ENCODE data around the gene PLXNA1. TPM values are rescaled to one million over a fixed set of nuclear protein-coding genes. Genes with fewer than 3 reads are reported as not detected.

The PLXNA1 gene
- total RNA-seq, 1 donor from 2014 or later, result 41.5 TPM

DNA sequence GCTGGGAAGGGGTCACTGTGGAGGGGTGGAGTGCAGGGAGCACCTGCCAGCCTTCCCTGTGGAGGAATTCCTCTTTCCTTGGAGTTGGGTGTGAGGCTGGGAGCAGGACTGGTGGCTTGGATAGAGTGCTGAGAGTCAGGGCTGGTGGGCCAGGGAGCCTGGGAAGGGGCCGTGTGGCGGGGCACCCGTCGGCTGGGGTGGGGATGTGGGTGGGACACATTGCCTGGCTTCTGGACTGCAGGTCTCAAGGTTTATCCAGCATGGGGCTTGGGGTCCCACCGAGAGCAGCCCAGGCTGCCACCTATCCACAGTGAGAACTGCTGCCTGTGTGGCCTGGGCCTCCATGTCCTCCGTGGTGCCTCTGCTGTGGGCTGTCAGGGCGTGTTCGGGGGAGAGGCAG is 4.7 kb downstream of the PLXNA1 start:
- no peak for DNase-seq (ENCODE audit: low spot score)

DNA sequence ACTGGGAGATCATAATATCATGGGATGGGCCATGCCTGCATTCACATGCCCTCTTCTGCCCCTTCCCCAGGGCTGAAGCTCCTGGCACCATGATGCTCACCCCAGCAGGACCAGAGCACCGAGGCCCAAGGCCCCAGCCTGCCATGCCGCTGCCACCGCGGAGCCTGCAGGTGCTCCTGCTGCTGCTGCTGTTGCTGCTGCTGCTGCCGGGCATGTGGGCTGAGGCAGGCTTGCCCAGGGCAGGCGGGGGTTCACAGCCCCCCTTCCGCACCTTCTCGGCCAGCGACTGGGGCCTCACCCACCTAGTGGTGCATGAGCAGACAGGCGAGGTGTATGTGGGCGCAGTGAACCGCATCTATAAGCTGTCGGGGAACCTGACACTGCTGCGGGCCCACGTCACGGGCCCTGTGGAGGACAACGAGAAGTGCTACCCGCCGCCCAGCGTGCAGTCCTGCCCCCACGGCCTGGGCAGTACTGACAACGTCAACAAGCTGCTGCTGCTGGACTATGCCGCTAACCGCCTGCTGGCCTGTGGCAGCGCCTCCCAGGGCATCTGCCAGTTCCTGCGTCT is 5.6 kb downstream of the PLXNA1 start:
- DNase-seq (ENCODE audit: low spot score), result no peak

- no peak for DNase-seq (ENCODE audit: low spot score)
These were observed 6.6 kb downstream of the PLXNA1 start for GRCh38 chr3:126989316-126990023.

- no peak for DNase-seq (ENCODE audit: low spot score)
These were observed 7.2 kb downstream of the PLXNA1 start for GRCh38 chr3:126990024-126990700.

DNA sequence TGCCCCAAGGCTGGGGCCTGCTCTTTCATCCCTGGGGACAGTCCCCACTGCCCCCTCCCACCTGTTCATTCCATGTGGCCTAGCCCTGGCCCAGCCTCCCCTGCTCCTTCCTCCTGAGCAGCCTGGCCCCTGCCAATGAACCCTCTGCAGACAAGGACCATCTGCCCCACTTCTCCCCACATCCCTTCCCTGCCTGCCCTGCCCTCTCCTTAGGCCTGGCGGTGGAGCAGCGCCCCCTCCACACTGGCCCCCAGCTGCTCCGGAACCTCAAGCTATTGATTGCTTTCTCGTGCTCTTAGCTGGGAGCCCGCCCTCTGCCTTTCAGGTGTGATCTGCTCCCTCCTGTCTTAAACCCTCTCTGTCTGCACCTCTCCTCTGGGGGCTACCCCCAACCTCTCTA is 8.0 kb downstream of the PLXNA1 start:
- DNase-seq (ENCODE audit: low spot score), result no peak

DNA sequence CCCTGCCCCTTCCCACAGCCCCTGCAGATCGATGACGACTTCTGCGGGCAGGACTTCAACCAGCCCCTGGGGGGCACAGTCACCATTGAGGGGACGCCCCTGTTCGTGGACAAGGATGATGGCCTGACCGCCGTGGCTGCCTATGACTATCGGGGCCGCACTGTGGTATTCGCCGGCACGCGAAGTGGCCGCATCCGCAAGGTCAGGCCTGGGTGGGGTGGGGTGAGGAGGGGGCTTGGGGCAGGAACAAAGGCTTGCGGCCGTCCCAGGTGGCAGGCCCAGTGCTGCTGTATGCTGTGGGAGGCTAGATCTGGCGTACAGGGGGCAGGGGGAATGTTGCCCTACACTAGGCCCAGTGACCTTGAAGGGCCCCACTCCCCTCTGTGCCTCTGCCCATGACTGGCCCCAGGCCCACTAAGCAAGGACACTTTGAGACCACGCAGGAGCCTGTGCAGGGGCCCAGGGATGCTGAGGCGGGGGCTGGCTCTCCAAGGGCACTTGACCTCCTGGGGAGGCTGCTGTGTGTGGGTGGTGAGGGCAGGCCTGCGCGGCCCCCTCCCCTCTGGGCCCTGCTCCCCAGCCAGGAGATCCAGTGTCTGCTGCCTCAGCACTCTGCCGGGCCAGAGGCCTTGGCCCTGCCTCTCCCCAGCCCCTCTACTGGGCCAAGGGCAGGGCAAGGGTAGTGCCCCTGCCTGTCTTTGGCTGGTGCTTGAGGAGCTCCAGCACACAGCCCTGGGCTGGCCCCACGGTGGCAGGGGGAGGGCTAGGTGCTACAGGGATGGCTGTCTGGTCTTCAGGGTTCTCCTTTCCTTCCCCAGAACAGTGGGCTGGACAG is 8.7 kb downstream of the PLXNA1 start:
- DNase-seq (ENCODE audit: low spot score), result no peak

GRCh38 chr3:126992216-126992615 is 9.3 kb downstream of the PLXNA1 start:
- no peak for DNase-seq (ENCODE audit: low spot score)

DNA sequence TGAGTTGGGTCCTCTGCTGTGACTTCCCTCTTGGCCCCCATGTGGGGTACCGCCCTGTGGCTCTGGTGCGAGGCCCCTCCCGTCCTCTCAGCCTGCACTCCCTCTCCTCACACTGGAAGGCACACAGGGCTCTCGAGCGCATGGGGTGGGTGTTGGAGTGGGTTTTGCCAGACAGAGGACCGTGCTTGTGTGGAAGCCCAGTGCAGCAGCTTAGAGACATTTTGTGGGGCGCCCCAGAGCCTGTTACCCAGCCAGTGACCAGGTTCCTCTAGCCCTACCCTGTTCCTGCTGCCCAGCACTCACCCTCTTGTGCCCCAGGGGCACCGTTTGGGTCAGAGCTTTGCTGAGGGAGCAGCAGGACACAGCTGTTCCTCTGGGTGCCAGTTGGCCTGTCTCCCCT is 9.9 kb downstream of the PLXNA1 start:
- DNase-seq (ENCODE audit: low spot score), result no peak

GRCh38 chr3:126993436-126993835 is 10.5 kb downstream of the PLXNA1 start:
- no peak for DNase-seq (ENCODE audit: low spot score)

- DNase-seq (ENCODE audit: low spot score), result no peak
These were observed 11.8 kb downstream of the PLXNA1 start for GRCh38 chr3:126994661-126995245.

DNA sequence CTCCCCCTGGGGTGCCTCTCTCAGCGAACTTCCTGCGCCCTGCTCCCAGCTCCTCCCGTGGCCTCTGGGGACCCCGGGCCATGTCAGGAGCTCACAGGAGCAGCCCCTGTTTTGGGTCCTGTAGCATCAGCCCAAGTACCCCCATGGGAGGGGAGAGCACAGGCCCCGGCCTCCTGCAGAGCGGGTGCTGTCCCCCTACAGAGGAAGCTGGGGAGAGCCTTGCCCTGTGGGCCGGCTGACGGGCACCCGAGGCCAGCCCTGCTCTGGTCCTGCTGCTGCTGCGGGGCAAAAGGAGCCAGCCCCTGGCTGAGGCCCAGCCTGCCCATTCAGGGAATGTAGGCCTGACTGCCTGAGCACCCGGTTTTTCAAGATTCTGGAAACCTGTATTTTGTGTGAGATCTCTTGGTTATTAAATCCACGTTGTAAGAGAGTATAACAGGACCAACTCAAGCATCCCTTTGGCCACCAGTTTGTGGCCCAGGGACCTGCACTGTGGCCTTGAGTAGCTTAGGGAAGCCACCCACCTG is 12.4 kb downstream of the PLXNA1 start:
- DNase-seq (ENCODE audit: low spot score), result no peak

GRCh38 chr3:126995926-126996512 is 13.1 kb downstream of the PLXNA1 start:
- DNase-seq (ENCODE audit: low spot score), result no peak

DNA sequence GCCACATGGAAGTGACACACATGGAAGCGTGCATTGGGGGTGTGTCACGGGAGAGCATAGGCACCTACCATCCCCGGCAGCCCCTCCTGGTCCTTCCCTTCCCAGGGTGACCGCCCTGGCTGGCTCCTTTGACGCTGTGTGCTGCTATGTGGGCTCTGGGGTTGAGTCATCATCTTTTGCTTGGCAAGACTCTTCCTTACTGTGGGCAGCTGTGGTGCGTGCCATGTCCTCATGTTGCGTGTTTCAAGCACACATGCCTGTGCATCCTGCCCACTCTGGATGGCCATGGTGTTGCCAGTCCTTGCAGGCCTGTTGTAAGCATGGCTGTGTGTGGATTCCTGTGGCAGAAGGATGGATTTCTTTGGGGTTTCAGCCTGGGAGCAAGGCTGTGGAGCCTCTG is 14.0 kb downstream of the PLXNA1 start:
- DNase-seq (ENCODE audit: low spot score), result no peak

GRCh38 chr3:126997455-126998038 is 14.6 kb downstream of the PLXNA1 start:
- DNase-seq (ENCODE audit: low spot score), result no peak

GRCh38 chr3:126998320-126998719 is 15.4 kb downstream of the PLXNA1 start:
- DNase-seq (ENCODE audit: low spot score), result no peak

DNA sequence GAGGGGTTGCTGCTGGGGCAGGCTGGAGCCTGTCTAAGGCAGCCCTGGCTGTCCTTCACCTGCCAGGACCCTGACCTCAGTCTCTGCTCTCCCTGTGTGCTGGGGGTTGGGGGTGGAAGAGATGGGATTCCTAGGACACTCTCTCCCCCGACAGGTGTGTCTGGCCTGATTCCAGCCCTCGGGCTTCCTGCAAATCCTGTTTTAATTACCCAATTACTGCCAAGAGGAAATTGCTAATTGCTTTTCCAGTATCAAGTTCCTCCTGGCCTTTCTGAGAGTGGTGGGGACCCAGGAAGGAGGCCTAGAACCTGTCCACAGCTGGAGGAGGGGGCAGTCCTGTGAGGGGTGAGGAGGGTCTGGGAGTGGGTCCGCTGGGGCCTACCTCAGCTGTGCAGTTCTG is 15.8 kb downstream of the PLXNA1 start:
- DNase-seq (ENCODE audit: low spot score), result no peak

DNA sequence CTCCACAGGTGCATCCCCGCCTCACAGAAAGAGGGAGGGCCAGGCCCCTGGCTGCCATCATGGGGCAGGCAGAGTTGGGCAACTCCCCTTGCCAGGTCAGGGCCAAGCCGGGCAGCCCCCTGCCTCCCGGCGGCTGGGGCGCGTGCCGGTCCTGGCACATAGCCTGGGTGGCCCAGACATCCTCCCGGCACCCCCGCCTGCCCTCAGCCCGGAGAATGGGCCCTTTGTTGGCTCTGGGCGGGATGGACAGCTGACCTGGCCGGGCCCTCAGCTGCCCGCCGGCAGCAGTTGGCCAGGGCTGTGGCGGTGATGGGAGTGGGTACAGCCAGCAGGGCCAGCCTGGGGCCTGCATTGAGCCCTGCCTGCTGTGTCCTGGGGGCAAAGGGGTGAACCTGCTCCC is 16.5 kb downstream of the PLXNA1 start:
- DNase-seq (ENCODE audit: low spot score), result no peak

GRCh38 chr3:127000119-127000518 is 17.2 kb downstream of the PLXNA1 start:
- DNase-seq (ENCODE audit: low spot score), result no peak

DNA sequence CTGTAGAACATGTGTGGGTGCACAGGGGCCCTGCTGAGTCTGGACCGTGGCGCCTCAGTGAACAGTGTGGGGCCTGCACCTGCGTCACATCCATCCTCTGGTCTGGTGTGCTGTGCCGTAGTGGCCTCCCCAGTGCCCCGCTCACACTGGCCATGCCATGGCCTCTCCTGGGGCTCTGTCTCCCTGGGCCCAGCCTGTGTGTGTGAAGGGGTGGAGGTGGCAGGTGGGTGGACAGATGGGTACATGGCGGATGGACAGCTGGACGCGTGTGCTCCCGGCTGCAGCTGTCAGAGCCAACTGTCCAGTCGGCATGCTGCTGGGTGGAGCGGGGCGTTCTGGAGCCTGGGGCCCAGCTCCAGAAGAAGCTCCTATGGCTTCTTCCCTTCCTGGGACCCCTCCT is 17.8 kb downstream of the PLXNA1 start:
- DNase-seq (ENCODE audit: low spot score), result no peak

DNA sequence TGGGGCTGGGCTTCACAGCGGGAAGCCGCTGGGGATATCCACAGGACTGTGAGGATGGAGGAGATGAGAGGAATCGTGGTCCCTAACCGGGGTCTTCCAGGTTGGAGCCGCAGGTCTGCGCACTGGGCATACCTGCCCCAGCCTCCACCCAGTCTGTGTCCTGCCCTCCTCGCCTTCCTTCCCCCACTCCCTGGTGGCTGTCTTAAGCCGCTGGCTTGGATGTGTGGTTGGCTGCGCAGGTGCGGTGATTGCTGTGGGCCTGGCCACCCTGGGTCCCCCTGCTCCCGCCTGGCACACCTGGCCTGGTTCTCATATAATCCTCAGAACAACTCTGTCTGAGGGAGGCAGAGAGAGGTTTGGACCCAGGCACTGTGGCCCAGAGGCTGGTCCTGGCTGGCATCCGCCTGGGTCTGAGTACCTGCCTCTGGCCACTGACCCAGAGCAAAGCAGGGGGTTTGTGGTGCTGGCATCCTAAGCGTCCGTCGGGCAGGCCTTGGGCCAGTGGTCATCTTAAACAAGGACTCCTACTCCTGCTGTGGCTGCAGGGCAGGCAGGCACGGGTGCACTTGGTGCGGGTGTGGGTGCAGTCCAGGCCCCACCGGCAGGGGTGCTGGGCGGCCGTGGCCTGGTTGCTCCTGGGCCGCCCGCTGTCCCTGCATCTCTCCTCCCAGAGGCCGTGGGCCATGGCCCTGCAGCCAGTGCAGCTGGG is 18.7 kb downstream of the PLXNA1 start:
- no peak for DNase-seq (ENCODE audit: low spot score)

All from mucosa of gallbladder (tissue), 1 donor.